ENCODE data around the gene BYSL.

- TF ChIP-seq CTCF (IDR thresholded peaks at IDR 0.05) = no peak
- TF ChIP-seq FOXP1 (CRISPR knock-in tag; IDR thresholded peaks at IDR 0.05; ENCODE audit: borderline replicate concordance) = no peak
- no peak for TF ChIP-seq ATF6 (CRISPR knock-in tag; IDR thresholded peaks at IDR 0.05)
- no peak for TF ChIP-seq RELA (CRISPR knock-in tag; IDR thresholded peaks at IDR 0.05; ENCODE audit: borderline replicate concordance)
- TF ChIP-seq ETV6 (CRISPR knock-in tag; IDR thresholded peaks at IDR 0.05) = no peak
- TF ChIP-seq MYBL2 (CRISPR knock-in tag; IDR thresholded peaks at IDR 0.05) = no peak
- TF ChIP-seq ELF4 (CRISPR knock-in tag; IDR thresholded peaks at IDR 0.05; ENCODE audit: low read depth) = no peak
- TF ChIP-seq MAX (CRISPR knock-in tag; IDR thresholded peaks at IDR 0.05) = no peak
- no peak for TF ChIP-seq SMAD4 (CRISPR knock-in tag; IDR thresholded peaks at IDR 0.05)
- TF ChIP-seq CBFB (CRISPR knock-in tag; IDR thresholded peaks at IDR 0.05; ENCODE audit: low read depth) = no peak
Measured at GRCh38 chr6:41892921-41893564, 28.3 kb upstream of the BYSL start.
